NCI-H1105 treated with DMSO at 0.1 percent for 48 hours (cell line): ENCODE results near the gene COQ5.
"Not testable (repeated sequence)": the region's sequence is repeated elsewhere in the genome, so short reads cannot be mapped to it uniquely, and the experiment has no call there.

ENCODE experiments used
- DNase-seq: peaks from one replicate; lab custom pipeline; 2025; lab: John Stamatoyannopoulos, UW

The COQ5 gene

DNA sequence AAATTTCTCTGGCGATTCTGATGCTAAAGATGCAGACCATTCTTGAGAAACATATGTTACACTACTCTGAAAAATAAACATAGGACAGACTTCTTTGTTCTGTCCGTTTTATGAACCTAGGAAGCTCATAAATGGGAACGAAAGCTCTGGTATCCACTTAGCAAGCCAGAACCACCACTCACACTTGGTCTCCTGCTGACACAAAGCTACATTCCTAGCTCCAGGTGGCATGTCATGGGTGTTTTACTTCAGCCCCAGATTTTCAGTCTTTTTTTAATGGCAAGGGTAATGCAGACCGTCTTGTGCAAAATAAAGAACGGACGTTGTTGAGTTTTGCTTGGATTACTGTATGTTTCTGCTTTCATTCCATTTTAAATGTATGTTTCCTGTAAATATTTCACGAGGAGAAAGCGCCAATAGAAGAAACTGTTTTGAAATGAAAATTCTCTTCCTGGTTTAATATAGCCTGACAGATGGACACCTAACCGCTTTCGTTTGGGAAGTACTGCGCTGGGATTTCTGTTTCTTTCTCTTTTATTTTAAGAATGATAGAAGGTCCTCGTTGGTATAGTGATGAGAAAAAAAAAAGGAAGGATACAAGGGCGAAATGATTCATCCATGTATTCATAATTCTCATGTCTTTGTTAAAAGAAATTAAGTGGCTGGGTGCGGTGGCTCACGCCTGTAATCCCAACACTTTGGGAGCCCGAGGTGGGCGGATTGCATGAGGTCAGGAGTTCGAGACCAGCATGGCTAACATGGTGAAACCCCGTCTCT lies 871 bp upstream of the COQ5 start:
- peak; percentile 33 for DNase-seq

DNA sequence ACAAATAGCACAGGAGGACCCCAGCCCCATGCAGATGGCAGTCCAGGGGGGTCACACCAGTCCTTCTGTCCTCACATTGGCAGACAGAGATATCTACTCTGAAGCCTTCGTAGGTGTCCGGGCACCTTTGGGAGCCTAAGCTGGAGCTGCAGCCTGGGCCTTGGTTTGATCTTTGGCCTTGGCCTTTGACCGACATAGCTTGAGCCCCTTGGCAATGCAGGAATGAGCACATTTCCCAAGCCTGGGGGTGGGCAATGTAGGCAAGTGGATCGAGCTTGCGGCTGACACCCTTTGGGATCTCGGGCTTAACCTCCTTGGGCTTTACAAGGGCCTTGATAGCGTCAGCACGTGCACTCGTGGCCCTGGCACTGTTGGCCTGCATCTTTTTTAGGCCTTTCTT lies 6.4 kb downstream of the COQ5 start:
- DNase-seq = no peak

DNA sequence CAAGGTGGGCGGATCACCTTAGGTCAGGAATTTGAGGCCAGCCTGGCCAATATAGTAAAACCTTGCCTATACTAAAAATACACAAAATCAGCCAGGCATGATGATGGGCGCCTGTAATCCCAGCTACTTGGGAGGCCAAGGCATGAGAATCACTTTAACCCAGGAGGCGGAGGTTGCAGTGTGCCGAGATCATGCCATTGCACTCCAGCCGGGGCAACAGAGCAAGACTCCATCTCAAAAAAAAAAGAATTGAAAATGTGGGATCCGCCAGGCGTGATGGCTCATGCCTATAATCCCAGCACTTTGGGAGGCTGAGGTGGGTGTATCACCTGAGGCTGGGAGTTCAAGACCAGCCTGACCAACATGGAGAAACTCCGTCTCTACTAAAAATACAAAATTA lies 9.6 kb downstream of the COQ5 start:
- not testable (repeated sequence) for DNase-seq

DNA sequence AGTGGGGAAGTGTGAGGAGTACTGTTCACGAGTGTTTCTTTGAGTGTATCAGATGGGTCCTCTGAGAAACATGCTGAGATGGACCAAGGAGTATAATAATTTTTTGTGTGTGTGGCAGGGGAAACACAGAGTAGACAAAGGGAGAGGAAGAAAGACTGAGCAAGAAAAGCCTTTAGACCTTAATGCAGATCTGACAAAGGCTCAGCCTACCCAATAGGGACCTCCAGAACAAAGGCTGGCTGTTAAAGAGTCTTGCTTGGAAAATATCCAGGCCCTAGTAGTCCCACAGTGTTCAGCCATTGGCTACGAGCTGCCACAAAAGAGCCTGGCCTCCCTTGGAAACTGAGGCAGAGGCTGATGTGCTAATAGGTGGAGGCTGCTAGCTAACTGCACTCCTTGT lies 13.5 kb downstream of the COQ5 start:
- DNase-seq = no peak

DNA sequence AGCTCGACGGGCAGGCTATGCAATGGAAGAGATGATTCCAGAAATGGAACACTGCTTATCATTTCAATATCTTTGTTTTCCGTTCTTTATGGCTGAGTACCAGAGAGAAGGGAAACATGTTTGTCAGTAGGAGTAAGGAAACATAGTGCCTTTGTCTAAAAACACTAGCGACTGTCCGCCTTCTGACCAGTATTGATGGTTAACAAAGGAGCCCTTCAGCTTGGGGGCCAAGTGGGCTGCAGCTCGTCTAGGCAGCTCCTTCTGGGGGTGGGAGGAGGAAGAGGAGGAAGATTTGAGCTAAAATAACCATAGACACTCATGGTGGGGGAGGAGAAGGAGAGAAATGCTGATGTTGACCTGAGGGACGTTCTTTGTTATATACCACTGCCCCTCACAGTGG lies 15.0 kb downstream of the COQ5 start:
- no peak for DNase-seq

DNA sequence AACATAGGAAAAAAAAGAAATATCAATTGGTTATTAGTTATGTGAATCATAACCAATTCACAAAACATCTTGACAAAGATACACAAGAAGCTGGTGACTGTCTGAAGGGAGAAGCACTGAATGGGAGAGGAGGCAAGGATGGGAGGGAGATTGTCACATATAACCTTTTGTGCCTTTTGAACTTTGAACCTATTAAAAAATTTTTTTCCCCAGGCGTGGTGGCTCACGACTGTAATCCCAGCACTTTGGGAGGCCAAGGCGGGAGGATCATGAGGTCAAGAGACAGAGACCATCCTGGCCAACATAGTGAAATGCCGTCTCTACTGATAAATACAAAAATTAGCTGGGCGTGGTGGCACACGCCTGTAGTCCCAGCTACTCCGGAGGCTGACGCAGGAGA lies 20.4 kb downstream of the COQ5 start:
- DNase-seq = no peak

DNA sequence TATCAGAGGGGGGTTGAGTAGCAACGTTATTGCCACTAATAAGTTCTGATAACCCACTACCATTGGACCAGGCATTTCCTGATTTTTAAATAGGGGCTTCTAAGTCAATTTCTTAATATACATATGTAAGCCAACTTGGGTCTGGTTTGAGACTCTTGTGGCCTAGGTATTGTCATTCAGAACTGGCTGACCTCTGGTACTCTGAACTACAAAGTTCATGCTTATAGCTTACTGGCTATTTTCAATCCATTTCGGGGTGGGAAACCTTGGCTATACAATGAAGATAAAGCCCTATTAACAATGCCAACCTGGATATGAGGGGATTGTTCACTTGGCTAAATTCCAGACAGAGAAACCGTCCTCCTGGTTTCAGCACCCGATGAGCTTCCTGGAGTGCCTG lies 24.4 kb downstream of the COQ5 start:
- DNase-seq = no peak

DNA sequence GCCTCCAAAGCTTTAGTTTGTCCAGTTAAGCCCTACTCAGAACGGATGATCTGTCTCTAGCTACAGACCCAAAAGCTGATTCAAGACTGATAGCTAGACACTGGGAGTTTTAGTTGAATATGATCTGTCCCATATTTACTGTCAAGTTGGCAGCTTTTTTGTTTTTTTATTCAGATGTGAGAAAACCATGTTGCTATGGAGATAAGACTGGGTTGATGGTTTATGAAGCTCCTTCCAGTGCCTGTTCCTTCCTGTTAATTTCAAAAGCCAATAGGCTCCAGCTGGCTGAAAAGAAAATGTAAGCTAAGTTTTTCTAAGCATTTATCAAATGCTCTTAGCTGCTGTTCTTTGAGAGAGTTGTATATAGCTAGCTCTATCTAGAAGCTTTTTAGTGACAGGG lies 28.4 kb downstream of the COQ5 start:
- DNase-seq = no peak

DNA sequence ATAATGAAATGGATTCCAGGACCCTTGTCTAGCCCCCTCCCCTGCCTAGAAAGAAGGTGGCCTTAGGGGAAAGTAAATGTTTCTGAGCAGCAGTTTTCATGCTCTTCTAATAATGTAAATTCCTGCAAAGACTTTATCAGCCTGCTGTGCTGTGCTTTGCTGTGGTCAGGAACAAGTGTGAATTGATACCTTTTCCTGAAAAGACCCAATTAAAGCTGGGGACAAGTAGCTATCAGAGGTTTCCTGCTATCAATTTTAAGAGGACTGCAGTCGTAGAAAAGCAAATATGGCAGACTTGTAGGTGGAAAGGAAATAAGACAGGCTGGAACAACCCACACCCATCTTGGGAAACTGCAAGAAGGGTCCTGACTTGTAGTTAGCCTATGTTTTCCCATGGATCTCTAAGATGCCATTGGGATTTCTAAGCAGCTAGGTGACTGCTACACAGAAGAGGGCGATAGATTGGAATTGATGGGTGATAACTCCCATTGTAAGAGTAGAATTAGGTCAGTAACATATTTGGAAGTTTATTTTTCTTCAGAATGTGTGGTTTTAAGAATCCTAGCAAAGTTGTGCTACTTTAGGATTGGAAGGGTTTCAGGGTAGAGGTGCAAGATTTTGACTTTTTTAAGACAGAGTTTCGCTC lies 30.0 kb downstream of the COQ5 start:
- no peak for DNase-seq

DNA sequence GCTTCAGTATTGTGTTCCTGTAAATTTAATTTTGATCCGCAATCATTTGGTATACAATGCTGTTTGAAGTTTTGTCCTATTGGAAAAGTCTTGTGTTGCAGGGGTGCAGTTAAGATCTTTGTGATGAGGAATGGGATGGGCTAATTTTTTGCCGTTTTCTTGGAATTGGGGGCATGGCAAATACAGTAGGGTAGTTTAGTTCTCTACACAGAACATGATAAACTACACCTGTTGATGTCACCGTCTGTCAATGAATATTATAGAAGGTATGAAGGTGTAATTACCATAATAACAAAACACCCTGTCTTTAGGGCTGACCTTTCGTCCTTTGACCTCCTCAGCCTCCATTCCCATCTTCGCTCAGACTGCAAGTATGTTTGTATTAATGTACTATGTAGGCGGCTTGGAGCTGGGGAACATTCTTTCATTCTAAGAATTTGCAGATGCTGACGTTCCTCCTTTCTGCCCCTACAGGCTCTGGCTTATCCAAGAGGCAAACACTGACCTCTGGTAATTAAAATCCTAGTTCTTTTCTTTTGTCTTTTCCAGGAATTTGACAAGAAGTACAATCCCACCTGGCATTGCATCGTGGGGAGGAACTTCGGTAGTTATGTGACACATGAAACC lies 31.3 kb downstream of the COQ5 start:
- DNase-seq = no peak

DNA sequence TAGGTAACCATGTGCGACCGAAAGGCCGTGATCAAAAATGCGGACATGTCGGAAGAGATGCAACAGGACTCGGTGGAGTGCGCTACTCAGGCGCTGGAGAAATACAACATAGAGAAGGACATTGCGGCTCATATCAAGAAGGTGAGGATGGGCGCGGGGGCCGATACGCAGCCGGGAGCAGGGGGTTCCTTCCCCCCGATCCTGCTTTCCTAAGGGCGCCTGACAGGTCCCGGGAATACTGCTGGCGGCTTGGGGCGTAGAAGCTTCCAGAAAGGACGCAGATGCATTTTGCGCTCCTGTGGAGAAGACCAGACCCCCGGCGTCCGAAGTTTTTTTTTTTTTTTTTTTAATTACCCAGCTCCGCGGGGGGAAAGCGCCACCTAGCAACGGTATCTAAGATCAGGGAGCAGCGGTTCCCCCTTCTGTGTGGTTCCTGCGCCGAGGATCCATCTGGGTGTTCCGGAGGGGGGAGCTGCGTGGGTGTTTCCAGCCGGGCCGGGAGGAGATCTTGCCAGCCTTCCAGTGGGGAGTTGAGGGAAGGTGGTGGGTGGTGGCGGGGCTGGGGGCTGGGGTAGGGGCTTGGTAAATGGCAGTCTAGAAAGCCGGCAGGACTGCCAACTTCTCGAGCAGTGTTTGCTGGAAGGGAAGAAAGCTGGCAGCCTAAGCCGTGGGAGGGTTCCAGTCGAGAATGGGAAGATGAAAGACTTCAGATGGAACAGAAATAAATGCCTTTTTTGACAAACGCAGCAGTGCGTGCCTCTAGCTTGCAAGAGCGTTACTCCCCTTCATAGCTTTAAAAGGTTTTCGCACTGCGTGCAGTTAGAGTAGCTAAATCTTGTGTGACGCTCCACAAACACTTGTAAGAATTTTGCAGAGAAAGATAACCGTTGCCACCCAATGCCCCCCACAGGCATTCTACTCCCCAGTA lies 32.3 kb downstream of the COQ5 start:
- peak; percentile 45 for DNase-seq

DNA sequence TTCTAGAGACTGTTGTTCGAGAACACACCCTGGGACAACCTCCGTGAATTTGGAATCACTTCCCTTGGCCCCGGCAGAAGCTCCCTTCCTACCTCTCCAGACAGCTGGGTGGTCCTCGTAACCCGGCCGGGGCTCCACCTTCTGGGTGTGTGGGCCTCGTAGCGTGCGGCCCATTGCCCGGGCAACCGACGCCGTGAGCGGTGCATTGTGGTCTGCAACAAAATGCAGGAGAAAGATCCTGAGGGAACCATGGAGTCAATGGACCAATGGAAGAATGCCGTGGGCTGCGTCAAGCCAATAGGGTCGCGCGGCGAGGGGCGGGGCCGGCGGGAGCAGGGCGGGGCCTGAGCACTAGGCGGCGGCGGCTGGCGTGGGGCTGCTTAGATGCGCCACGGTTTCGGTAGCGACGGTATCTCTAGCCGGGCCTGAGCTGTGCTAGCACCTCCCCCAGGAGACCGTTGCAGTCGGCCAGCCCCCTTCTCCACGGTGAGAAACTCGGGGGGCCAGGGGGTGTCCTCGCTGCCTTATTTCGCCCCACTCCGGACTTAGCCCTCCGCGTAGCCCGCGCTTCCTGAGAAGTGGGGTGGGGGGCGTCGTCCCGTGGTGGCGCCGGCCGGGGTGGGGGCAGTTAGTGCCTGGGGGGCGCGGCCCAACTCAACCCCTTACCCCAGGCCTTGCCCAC lies 33.1 kb downstream of the COQ5 start, which contains the start of gene DYNLL1:
DYNLL1 (plus strand) TSS at position 383 of the 682 bp plus-strand sequence. CDS start 309 bp downstream, outside the sequence.
- DNase-seq = peak; percentile 94

DNA sequence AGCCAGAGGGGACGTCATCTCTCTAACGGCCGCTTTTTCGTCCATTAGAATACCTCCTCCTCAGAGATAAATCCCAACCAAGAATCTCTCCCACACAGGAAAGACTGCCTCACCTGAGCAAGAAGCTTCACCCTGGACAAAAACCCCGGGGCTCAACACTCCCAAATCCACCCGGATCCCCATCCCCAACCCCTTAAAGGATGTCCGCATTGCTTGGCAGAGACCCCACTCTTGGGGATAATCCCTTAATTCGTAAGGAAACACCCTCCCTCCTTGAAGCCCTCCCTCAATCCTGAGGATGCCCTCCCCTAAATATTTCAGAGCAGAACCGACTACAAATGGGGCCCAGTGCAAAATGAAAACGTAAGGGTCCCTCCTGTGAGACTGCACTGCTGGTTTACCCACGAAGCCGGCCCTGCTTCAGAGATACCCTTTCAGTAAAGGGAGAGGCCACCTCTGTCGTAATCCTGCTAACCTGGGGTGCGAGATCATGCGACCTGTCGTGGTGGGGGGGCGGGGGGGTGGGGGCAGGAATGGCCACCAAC lies 33.7 kb downstream of the COQ5 start:
- DNase-seq = no peak

DNA sequence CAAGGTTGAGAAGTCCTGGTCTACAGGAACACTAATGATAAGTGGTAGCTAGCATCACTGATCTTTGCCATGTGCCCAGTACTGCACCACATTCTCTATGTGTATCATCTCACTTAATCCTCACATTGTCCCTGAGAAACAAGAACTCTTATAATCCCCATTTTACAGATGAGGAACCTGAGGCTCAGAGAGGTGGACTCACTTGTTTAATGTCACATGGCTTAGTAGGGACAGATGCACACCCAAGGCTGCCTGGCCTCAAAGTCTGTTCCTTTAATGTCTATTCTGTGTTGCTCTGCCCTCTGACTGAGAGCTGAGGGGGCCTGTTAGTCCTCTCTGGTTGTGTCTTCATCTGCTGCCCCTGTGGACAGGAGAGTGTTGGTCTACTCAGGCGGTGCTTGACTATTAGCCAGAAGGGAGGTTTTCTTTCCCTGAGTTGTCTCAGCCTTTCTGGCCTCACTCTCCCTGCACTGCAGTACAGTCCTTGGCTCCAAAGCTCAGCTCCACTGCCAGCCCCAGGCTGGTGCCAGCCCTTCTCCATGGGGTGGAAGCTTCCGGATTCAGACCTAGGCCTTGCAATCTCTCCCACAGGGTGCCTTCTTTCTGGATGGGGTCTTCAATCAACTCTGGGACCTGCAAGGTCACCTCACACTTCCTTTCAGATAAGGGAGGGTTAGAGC lies 38.0 kb downstream of the COQ5 start:
- DNase-seq = no peak

DNA sequence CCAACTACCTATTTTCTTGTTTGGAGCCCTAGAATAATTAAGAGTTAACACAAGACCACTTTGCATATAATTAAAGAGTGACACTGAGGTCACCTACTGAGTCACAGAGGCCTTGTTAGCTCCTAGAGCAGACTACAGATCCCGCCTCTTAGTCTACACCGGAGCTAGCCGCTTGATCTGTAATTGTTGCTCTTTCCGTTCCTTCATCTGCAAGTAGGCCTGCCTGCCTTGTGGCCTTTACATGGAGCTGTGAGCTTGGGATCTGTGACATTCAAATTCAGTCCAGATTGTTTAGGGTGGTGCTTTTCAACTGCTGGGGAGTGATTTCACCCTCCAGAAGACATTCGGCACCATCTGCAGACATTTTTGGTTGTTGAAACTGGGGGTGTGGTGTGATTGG lies 38.6 kb downstream of the COQ5 start:
- no peak for DNase-seq

DNA sequence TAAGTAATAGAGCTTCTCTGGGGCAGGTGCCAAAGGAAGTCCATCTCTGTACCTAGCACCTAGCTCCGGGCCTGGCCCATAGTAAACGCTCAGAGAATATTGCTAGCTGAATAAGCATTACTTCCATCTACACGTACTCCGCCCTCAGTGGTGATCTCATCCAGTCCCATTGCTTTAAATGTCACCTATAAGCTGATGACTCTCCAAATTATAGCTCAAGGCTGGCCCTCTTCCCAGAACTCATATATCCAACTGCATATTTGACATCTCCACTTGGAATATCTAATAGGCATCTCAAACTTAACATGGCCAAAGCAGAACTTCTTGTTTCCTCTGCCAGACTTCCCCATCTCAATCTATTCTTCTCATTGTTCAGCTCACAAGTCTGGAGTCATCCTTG lies 39.9 kb downstream of the COQ5 start:
- DNase-seq = no peak

DNA sequence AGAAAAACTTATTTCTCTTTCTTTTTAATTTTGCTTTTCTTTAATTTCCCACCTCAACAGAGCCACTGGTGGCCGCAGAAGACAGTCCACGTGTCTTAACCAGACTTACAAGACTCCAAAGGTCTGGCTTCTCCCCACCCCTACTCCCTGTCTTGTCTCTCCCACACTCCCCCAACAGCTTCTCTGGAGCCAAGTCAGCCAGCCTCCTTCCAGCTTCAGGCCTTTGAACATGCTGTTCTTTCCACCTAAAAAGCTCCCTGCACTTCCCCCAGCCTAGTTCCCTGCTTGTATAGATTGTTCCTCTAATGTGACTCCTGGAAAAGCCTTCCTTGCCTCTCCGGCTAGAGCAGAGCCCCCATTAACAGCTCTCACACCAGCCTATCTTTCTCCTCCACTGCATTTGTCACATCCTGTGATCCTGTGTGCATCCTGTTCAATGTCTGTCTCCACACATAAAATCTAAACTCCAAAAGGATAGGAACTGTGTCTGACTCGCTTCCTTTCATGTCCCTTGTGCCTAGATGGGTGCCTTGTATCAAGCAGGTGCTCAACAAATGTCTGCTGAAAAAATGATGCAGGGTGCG lies 40.8 kb downstream of the COQ5 start:
- no peak for DNase-seq

DNA sequence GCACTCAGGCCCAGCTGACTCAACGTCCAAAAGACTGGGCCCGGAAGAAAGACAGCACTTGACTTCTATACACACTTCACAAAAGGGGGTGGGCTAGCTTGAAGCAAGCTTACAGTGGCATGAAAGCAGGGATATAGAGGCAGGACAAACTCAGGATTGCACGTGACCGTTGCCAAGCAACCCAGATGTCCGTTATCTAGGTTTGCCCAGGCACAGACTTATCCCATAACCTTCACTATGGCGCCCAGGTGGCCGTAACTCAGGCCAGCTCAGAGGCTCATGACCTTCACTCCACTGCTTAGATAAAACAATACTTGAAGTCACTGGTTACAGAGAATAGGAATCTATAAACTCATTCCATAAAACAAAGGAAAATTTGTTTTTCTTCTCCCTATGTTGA lies 41.4 kb downstream of the COQ5 start:
- not testable (repeated sequence) for DNase-seq

DNA sequence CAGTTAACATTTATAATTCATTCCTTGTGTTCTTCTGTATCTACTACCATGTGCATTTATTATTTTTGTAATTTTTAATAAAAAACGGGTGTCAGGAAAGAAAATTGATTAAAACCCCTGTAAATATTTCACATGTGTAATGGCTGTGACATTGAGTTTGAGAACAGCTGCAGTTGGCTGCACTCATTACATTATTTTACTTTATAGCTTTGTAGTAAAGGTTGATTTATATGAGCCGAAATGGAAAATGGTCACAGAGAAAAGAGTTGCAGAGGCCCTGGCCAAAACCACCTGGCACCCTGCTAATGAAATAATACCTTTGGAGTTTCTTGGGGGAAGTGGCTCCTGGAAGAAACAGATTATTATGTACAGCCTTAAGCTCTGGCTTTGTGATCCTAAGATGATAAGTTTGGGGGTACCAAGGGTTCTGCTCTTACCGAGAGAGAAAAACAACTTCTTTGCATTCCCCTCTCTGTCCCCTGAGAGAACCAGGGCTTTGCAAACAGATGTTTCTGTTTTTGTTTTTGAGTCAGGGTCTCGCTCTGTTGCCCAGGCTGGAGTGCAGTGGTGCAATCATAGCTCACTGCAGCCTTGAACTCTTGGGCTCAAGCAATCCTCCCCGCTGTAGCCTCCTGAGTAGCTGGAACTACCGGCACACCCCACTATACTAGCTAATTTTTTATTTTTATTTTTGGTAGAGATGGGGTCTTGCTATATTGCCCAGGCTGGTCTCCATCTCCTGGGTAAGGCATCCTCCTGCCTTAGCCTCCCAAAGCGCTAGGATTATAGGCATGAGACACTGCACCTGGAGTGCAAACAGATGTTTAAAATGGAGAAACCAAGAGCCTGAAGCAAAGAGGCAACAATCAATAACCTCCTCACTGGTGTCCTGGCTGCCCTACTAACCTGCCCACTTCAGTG lies 42.7 kb downstream of the COQ5 start:
- DNase-seq = no peak
